Activated naive CD4-positive, alpha-beta T cell treated with anti-CD3 and anti-CD28 coated beads, Interleukin-2, amount 50 U/mL, for 72 hours (primary cell): ENCODE results near the gene WNT3. TPM values are rescaled to one million over a fixed set of nuclear protein-coding genes. Genes with fewer than 3 reads are reported as not detected.

Source experiments
- total RNA-seq, 2 donors: library from RNA; stranded (reverse); gene quantifications; one replicate each; pipeline ENCODE4 v1.2.3, GENCODE V29; 2022

WNT3 gene
- total RNA-seq, 2 donors from 2014 or later = 0.16 TPM; not detected in 1

Other genes starting within 250 kb of the WNT3 start
- 10 to 100 TPM; 20.6 to 27.9 TPM for gene ARL17A, start 239.0 kb downstream of the WNT3 start, total RNA-seq
- gene NSF, start 228.0 kb downstream of the WNT3 start, total RNA-seq = 10 to 100 TPM; 24.1 to 94.1 TPM
- not detected for gene WNT9B, start 32.9 kb upstream of the WNT3 start, total RNA-seq
- gene GOSR2, start 104.5 kb upstream of the WNT3 start, total RNA-seq = 10 to 100 TPM; 38.4 TPM
- gene RPRML, start 160.6 kb upstream of the WNT3 start, total RNA-seq = not detected